DMS53 treated with DMSO at 0.1 percent for 48 hours (cell line): ENCODE results near the gene STARD13.

ENCODE experiments used
- DNase-seq: peaks from one replicate; lab custom pipeline; 2025; ENCODE audit not compliant: unreplicated experiment; lab: John Stamatoyannopoulos, UW

The STARD13 gene

DNA sequence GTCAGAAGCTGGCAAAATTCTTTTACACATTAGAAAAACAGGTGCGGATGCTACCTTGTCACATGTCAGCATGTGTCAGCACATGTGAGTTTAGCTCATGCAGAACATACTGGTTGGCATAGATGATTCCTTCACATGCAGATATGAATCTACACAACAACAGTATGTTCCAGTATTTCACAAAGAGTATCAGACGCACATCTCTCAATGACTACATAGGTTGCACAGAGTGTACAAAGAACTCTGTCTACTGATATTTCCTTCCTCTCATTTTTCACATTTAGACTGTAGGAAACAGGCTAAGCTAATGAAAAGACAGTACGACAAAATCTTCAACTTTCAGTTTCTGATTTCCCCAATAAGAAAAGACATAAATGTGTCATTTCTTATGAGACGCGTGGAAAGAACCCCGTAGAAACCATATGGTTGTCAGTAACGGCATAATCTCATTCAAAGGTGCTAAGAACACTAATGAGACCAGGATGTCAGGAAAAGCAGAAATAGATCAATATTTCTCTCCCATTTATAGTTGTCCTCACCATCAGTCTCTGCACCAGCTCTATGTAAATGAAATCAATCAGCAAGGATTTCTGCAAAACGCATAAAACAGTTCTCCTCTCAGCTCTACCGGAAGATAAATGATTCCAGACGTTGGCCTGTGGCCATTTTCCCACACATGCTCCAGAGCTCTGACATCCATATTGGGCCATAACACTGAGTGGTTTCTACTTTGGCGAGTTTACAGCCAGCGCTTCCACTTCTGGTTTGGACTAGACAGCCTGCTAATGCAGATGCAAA, 81.2 kb downstream of the STARD13 start:
- no peak for DNase-seq

DNA sequence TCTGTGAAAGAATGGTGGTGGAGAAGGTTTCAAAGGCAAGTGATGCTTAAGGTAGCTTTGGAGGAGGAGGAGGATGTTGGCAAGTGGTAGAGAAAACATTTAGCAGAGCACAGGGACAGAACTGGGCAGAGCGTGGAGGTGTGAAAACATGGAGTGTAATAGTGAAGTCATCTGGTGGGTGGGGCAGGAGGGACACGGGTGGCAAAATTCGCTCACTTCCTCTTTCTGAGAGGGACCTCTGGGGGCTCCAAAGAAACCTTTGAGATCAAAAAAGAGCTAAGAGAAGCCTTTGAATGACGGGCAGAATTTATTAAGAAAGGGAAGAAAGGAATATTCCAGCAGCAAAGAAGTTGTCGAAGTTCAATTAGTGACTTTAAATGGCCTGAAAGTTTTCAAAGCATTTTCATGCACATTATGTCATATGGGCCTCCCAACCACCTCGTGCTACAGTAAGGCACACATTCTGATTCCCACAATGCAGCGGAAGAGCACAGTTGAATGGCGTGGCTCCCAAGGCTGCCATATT, 82.8 kb downstream of the STARD13 start:
- DNase-seq, result no peak

DNA sequence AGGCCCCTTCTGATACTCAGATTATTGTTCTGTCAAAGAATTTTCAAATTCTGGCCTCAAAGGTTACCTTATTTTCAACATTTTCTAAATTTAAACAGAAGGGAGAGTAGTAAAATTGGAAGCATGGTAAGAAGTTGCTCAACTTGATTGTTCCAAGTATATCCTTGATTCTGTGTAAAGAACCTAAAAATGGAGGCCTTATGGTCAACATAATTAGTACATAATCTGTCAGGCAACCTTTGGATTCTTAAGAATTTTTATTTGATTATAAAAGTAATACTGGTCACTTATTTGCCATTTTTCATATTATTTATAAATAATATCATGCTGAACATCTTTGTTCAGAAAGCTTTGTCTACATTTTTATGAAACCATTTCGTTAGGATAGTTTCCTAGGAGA, 83.9 kb downstream of the STARD13 start:
- DNase-seq, result no peak

DNA sequence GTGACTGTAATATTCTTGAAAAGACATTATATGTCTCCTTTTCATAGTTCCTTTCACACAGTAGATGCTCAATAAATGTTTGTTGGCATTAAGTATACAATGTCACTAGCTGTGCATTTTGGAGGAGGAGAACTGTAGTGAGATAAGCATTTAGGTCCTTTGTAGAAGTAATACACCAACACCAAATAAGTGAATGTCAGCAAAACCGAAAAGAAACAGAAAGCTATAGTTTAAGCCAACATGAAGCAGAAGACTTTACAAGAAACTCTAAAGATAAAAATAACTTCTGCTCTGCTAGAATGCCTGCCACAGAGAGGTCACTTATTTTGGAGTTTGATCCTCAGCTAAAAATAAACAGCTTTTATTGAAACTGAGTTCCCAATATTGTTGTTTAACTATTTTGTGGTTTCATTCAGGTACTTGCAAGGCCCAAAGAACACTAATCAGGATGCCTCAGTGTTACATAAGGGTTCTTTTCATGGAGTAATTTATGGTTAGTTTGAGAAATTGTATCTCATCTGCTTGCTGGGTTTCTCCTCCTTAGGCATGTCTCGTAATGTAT, 86.2 kb downstream of the STARD13 start:
- no peak for DNase-seq

DNA sequence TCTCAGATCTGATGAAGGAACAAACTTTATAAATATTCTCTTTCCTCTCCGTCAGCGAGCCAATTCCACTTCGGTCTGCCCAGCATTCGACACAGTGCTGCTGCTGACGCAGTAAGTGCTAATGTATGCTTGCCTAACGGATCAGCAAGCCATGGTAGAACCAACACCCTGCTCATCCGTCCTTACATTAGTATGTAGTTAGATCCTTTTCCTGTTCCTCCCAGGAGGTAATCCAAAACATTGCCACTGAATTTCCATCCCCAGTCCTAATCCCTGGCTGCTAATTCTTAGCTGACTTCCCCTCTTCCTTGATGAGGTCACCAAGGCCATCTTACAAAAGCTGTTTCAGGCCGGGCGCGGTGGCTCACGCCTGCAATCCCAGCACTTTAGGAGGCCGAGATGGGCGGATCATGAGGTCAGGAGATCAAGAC, 88.0 kb downstream of the STARD13 start:
- no peak for DNase-seq

DNA sequence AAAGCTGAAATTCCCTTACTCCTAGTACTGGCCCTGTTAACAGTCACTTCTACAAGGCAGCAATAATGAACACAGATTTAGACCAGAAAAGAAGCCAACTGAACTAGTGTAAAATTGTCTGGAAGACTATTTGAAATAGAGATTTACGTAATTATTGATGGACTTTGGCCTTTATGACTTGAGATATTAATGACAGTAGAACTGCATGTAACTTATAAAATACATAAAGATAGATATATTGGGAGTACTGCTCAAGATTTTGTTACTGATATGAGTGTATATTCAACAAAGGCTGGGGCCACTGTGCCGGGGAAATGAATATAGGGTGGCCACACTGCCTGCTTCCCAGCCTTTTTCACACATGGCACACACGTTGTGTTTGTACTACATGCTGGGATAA, 88.8 kb downstream of the STARD13 start:
- no peak for DNase-seq

DNA sequence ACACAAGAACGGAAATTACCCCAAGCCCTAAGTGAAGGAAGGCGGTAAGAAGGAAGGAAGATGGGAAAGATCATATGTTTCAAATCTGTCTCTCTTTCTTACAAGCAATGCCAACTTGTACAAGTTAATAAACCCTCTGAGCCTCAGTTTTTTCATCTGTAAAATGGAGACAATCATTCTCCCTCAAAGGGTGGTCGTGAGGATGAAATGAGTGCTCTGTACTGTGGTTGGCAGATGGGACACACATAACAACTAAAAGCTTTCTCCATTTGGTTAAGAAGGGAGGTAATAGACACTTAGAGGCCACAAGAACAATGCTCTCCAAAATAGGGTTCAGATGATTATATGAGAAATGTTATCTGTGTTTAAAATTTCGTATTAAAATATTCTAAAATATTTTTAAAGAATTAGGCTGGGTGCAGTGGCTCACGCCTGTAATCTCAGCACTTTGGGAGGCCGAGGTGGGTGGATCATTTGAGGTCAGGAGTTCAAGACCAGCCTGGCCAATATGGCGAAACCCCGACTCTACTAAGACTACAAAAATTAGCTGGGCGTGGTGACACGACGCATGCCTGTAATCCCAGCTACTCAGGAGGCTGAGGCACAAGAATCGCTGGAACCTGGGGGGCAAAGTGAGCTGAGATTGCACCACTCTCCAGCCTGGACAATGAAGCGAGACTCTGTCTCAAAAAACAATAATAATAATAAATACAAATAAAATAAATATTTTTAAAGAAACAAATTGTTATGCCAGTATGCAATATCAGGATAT, 89.7 kb downstream of the STARD13 start:
- no peak for DNase-seq

DNA sequence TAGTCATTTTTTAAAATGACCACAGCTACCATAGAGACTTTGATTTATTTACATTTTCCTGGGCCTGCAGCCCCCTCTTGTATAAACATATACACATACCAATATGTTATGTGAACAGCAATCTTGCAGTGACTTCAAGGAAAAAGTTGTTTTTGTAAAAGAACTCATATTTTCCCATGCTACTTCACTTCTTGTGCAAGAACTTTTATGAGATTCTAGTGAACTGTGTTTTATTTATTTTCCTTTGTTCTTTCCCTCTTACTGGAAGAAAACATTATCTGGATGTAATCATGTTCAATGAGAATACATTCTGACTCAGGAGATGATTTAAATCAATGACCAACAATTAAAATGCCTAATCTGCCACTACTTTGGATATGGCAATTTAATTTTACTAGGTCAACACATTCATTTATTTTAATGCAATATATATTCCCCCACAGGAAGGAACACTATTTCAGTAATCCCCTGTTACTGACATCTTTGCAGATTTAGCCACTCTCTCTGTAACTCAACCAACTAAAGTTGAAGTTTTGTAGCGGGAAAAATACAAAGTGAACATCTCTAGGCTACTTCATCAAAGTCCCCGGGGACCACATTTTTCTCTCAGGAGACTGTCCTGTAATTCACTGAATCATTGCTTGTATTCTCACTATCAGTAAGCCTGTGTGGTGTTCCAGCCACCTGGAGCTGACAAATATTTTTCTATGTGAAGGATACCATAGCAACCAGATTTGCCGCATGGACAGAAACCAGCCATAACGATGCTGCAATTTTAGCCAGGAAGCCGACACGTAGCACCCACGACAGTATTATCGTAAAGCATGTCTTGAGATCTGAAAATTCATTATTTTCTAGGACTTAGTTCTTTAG, 90.5 kb downstream of the STARD13 start:
- DNase-seq, result no peak

DNA sequence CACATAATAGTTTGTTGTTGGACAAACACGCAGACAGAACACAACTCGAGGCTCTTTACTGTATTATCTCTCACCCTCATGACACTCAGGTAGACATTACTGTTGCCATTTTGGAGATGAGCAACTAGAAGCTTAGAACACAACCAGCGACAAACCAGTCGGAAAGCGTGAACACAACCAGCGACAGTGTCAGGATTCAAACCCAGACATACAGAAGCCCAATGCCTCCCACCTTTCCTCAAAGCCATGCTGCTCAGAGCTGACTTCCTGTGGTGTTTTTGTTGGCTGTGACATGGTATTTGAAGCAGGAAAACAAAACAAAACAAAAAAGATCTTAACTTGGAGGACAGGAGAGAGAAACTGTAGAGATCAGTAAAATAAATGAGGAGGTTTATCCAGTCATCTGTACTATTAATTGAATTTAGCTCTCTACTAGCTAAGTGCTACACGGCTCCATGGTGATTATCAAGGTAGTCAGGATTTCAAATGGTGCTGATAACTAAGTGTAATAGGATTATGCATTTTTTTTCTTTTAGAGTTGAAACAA, 92.1 kb downstream of the STARD13 start:
- no peak for DNase-seq

DNA sequence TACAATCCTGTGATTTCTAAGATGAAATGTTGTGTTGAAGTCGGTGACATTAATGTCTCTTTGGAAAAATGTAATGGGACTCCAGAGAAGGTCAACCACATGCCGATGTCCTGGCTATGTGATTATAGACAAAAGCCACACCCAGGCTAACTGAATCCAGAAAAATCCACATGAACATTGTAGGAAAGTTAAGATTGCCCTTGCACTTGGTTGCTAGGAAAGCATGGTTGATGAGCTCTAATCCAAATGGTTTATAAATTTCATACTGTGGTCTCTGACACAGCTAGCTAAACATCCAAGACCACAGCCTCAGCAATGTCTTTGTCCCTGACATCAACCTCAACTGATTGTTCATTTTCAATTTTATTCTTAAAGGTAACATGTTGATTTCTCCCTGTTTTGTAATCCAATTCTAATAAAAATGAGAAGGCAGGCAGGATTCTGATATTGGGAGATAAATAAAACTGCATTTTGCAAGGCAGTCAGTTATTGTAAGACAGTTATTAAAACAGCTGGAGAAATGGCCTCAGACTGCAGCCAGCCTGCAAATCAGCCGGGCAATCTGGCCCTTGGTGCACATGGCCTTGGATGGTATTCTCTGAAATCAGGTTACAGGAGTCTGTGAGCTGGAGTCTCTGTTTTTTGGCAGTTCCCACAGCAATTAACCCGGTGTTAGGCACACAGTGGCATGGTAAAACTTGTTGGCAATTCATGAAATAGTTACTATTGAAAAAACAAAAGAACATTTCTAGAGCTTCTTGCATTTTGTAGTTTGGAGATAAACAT, 93.9 kb downstream of the STARD13 start:
- DNase-seq, result no peak

DNA sequence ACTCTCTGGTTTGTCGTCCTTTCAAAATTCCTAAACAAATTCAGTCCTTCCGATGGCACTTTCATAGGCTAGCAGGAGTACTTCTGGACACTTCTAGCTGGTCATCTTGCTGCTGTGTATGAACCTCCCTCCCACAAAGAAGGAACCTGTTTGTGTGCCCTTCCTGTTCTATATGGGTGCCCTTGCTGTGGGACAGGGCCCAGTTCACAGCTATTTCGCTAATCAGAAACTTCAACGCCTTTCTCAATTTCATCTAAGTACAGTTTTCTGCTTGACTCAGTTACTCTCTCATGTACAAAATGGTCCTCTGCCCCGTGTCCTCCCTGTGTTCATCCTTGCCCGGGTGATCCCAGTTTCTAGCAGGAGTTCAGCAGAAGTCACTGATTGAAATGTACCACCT, 96.1 kb downstream of the STARD13 start:
- no peak for DNase-seq

DNA sequence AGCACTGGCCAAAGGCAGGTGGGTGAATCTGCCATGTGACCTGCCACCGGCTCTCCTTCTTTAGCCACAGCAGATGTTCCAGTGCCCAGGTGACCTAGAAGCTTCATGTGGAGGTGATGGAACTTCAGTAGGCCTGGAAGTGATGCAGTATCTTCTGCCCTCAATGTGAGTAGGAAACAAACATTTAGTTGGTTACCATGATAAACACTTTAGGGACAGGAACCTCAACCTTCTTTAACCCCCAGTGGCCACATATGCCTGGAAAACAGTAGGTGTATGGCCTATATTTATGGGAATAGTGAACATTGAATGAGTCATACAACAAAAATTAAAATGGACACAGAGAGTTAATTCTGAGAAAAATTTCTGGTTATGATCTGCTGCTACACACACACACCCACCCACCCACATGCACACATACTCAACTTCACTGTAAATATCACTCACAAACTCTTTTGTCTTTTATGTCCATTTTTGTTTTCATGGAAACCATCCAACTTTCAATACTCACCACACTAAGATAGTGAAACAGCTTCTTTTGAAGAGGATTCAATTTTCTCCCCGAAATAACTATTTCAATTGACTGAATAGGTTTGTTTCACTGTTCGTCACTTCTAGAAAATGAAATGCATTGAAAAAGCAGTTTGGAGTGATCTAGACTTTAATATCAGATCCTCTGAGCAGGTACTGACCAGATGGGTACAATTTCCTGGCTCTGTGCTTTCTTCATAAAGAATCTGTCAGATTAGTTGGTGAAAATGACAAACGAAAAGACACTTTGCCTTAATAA, 97.3 kb downstream of the STARD13 start:
- DNase-seq, result no peak

DNA sequence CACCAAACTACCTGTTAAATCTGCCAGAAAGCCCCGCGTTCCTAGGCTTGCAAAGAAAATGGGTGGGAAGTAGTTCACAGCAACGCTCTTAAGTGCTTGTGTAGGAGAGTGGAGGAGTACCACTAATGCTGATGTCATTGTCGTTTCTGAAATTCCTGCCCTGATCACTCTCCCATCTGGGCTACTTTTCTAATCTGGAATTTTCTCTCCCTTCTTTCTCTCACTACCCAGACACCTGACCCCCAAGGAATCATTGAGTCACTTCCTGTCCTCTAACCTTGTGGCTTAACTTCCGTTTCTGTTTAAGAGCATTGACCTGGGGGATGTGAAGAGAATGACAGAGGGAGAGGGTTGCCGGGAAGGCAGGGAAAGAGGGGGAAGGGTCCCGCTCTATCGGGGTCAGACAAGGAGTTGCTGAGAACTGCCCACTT, 98.7 kb downstream of the STARD13 start:
- DNase-seq, result no peak

DNA sequence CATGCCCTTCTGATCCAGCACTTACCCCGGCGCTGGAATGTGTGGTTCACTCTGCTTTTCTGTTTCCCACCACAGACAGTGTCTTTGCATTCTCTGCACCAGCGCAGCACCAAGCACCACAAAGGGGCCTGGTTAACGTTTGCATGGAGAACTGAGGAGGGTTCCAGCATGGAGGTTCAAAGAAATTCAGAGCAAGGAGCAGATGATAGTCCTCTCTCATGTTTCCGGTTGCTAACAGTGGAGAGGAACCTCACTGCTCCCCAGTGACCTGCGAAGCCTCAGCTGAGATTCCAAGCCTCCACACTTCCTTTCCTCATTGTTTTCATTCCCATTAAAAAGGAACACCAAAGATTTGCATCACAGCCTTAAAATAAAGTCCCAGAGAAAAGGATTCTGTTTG, 99.7 kb downstream of the STARD13 start:
- DNase-seq, result no peak

DNA sequence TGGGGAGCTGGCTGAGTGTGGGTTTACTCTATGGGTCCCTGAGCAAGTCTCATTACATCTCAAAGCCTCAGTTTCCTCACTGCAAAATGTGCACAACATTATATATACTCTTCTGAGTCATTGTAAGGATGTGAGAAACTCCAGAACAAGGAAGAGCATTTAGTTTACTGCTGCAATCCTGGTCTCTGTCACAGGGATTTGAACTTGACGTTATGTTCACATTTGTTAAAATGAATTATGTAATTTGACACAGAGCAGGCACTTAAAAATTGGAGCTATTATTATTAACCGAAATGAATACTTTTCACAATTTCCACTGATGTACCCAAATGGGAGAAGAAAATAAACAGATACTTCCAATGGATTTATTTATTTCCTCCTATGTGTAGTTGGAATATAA, 101.0 kb downstream of the STARD13 start:
- DNase-seq, result no peak

DNA sequence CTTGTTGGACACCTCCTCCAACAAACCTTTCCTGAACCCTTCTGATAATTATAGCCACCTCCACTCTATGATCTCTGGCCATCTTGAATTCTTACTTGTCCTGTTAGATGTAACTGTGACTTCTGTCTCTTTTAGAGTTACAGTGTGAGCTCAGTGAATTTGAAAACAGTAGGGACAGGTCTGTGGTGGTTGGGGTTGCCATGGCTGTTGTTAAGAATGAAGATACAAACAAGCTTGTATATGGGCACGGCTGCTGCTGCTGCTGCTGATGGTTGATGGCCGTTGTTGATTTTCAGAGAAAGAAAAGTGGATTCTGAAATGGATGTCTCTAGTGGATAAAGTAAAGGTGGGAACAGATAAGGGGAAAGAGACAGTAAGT, 101.5 kb downstream of the STARD13 start:
- no peak for DNase-seq

DNA sequence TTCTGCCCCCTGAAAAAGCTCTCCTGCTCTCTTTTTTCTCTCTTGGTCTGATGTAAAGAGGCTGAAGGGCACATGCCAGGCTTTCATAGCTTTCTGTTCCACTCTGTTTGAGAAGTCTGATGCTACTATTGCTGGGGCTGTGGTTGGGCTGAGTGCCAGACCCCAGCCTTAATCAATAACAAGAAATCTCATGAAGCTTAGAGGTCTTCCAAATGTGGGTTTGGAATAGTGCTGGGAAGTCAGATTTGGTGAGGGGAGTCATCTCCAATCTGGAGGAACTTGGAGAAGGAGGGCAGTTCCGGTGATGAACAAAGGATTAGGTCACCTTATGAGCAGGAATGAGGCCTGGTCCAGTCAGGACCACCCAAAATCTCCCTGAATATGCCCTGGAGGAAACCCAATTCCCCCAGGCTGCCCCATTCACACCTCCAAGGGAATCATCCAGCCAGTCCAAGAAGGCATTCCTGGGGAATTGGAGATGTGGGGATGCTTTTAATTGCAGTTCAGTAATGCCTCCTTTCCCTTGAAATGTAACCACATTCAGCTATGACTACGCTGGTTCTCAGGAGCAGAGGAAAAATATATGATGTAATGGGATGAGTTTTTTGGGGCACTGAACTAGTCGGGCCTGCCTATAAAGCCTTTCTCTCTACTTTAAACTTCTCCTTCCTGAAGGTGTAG, 102.0 kb downstream of the STARD13 start:
- no peak for DNase-seq

DNA sequence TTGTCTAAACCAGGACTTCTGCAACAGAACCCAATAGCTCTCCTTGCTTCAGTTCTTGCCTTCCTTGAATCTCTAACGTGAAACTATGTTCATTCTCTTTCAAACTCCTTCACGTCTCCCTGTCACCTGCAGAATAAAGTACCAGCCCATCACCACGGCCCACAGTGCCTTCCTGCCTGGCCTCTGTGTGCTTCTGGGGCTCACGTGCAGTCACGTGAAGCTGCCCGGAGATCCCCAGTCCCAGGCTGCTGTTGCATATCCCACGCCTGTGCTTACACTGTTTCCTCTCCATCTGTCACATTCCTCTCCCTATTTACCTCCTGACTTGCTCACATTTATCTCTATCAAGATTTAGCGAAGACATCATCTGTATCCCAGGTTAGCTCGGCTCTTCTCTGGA, 102.8 kb downstream of the STARD13 start:
- no peak for DNase-seq

DNA sequence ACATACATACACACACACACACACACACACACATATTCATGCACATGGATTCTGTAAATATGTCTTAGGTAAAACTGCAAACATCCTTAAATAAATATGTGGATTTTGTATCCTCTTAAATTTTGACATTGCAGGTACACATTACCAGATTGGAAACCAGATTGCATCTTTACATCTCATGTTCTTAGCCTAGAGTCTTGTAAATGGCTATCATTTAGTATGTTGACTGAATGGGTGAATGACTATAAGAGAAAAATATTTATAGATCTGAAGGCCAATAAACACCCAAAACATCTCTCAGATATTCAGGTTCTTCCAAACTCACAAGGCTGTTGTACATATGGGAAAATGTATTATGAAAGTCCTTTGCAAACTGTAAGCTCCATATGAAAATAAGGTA, 104.3 kb downstream of the STARD13 start:
- no peak for DNase-seq
